Measurements from ENCODE around the gene PYCR2. TPM values are rescaled to one million over a fixed set of nuclear protein-coding genes. Genes with fewer than 3 reads are reported as not detected.
"Not testable (repeated sequence)": the region's sequence is repeated elsewhere in the genome, so short reads cannot be mapped to it uniquely, and the experiment has no call there.

The PYCR2 gene
- total RNA-seq, 2 donors from 2014 or later, result 34.2 to 52.4 TPM

GRCh38 chr1:225888898-225889601, 35.0 kb downstream of the PYCR2 start, which contains the start of gene LEFTY1:
Gene LEFTY1 (minus strand): TSS chr1:225889146. CDS start chr1:225889066, 80 bp downstream.
- intact Hi-C loops (cut with DNase I), result no loop called here

GRCh38 chr1:225888289-225888897, 35.7 kb downstream of the PYCR2 start:
- no peaks in the 10 kb centered on the region for H3K27me3 ChIP-seq
- H3K36me3 ChIP-seq (replicated peaks in 1 of 2; ENCODE audit: insufficient read depth in 1 of 2, low read depth in 2 of 2), result no peaks in the 10 kb centered on the region
- 69 to 78% methylated on average over 5 to 17 of the region's 18 CpGs for WGBS, 2 donors
- no peak for TF ChIP-seq CTCF (IDR thresholded peaks at IDR 0.05)
- no peak for TF ChIP-seq POLR2A (IDR thresholded peaks at IDR 0.05)
- intact Hi-C loops (cut with DNase I), result no loop called here
- no peak overlapping the region for H3K4me3 ChIP-seq
- peak overlapping the region; percentile 93 to 96 (median 96) for H3K27ac ChIP-seq
- ATAC-seq (no peak), DNase-seq (no peak)
- H3K4me1 ChIP-seq, result peaks cover 68% of the 10 kb centered on the region
- no peaks in the 10 kb centered on the region for H3K9me3 ChIP-seq

More at GRCh38 chr1:225888898-225889601, 35.0 kb downstream of the PYCR2 start, which contains the start of gene LEFTY1:
- 65% methylated on average over 9 of the region's 11 CpGs; no CpG with 5 or more reads in 1 of the 2 donors for WGBS, 2 donors
- Histone ChIP-seq H3K36me3 (replicated peaks in 1 of 2; ENCODE audit: insufficient read depth in 1 of 2, low read depth in 2 of 2) (no peaks in the 10 kb centered on the region), H3K27ac (peak within 1 kb of the TSS; percentile 93 to 96 (median 96)), H3K27me3 (no peaks in the 10 kb centered on the region), H3K4me1 (peaks cover 63% of the 10 kb centered on the region), H3K9me3 (no peaks in the 10 kb centered on the region), H3K4me3 (no peak within 1 kb of the TSS)
- no peak for TF ChIP-seq CTCF (IDR thresholded peaks at IDR 0.05)
- TF ChIP-seq POLR2A (IDR thresholded peaks at IDR 0.05), result peak; percentile 61 to 85 (median 84)
- peak; percentile 7 for ATAC-seq
- peak; percentile 45 to 62 (median 52) for DNase-seq

- not testable (repeated sequence) for ATAC-seq
Measured at GRCh38 chr1:225887554-225888288, 36.3 kb downstream of the PYCR2 start.

GRCh38 chr1:225887030-225887314, 37.1 kb downstream of the PYCR2 start:
- Histone ChIP-seq H3K4me1 (peaks cover 67% of the 10 kb centered on the region), H3K27me3 (no peaks in the 10 kb centered on the region), H3K36me3 (replicated peaks in 1 of 2; ENCODE audit: insufficient read depth in 1 of 2, low read depth in 2 of 2) (no peaks in the 10 kb centered on the region), H3K4me3 (no peak overlapping the region), H3K9me3 (no peaks in the 10 kb centered on the region), H3K27ac (peak overlapping the region in 3 of 4 donors; percentile 96)
- intact Hi-C loops (cut with DNase I), result no loop called here
- ATAC-seq, result no peak
- no peak for DNase-seq
- 77 to 84% methylated on average over 7 of the region's 7 CpGs for WGBS, 2 donors
- TF ChIP-seq POLR2A (IDR thresholded peaks at IDR 0.05) (no peak), CTCF (IDR thresholded peaks at IDR 0.05) (no peak)

More at GRCh38 chr1:225887554-225888288, 36.3 kb downstream of the PYCR2 start:
- H3K9me3 ChIP-seq; H3K4me3 ChIP-seq; intact Hi-C loops (cut with DNase I); H3K36me3 ChIP-seq (replicated peaks in 1 of 2; ENCODE audit: insufficient read depth in 1 of 2, low read depth in 2 of 2); H3K27me3 ChIP-seq: not testable (repeated sequence)
- H3K27ac ChIP-seq, result peak overlapping the region; percentile 93 to 96 (median 96)
- 16% methylated on average over 20 of the region's 56 CpGs; no CpG with 5 or more reads in 1 of the 2 donors for WGBS, 2 donors
- DNase-seq, result peak in 1 of 4 donors; percentile 35
- H3K4me1 ChIP-seq, result peaks cover 73% of the 10 kb centered on the region

Measured in body of pancreas (tissue), 4 donors.